Measurements from ENCODE around the gene EDN2. TPM values are rescaled to one million over a fixed set of nuclear protein-coding genes. Genes with fewer than 3 reads are reported as not detected.

The EDN2 gene
- total and polyA plus RNA-seq, 7 donors = 0.57 to 4.8 (median 1.5) TPM; not detected in 3

DNA sequence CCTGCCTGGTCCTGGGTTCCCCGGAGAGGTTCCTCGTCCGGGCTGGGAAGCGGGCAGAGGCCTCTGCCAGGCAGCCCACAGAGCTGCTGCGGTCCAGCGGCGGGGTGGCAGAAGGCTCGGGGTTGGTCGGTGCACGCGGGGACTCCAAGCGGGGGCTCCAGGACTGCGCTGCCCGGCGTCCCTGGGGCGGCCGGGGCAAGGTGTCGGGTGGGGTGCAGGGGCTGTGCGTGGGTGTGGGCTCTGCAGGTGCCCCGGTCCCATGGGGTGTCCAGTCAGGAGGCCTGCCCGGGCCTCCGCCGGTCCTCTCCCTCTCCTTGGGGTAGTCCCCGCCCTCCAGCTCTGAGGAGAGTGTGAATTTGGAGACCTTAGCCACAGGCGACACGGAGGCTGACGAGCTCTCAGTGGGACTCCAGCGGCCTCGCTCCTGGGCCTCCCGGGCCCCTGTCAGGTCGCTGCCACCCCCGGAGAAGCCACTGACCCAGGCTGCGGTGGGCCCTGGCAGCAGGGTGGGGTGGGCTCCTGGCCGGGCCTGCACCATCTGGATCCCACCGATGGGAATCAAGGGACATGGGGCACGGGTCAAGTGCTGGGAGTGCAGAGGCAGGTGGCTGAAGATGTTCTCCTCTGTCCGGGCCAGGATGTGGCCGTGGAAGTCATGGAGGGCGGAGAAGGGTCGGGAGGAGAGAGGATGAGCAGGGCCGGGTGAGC, 26.2 kb upstream of the EDN2 start:
- Histone ChIP-seq H3K4me3 (no peak overlapping the region), H3K9me3 (no peaks in the 10 kb centered on the region), H3K27me3 (no peaks in the 10 kb centered on the region), H3K4me1 (peaks cover 0 to 5% (median 4%) of the 10 kb centered on the region in 4 donors), H3K27ac (no peak overlapping the region), H3K36me3 (no peaks in the 10 kb centered on the region)
- intact Hi-C loops (cut with DNase I) = no loop called here
- no peak for TF ChIP-seq POLR2AphosphoS5 (IDR thresholded peaks at IDR 0.05)
- no peak for TF ChIP-seq EP300 (IDR thresholded peaks at IDR 0.05)
- TF ChIP-seq POLR2A (IDR thresholded peaks at IDR 0.05) = no peak
- TF ChIP-seq, protein P1, sequence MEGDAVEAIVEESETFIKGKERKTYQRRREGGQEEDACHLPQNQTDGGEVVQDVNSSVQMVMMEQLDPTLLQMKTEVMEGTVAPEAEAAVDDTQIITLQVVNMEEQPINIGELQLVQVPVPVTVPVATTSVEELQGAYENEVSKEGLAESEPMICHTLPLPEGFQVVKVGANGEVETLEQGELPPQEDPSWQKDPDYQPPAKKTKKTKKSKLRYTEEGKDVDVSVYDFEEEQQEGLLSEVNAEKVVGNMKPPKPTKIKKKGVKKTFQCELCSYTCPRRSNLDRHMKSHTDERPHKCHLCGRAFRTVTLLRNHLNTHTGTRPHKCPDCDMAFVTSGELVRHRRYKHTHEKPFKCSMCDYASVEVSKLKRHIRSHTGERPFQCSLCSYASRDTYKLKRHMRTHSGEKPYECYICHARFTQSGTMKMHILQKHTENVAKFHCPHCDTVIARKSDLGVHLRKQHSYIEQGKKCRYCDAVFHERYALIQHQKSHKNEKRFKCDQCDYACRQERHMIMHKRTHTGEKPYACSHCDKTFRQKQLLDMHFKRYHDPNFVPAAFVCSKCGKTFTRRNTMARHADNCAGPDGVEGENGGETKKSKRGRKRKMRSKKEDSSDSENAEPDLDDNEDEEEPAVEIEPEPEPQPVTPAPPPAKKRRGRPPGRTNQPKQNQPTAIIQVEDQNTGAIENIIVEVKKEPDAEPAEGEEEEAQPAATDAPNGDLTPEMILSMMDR (IDR thresholded peaks at IDR 0.05) = no peak
- WGBS, 2 donors = 95 to 96% methylated on average over 41 of the region's 41 CpGs
- no peak for DNase-seq

DNA sequence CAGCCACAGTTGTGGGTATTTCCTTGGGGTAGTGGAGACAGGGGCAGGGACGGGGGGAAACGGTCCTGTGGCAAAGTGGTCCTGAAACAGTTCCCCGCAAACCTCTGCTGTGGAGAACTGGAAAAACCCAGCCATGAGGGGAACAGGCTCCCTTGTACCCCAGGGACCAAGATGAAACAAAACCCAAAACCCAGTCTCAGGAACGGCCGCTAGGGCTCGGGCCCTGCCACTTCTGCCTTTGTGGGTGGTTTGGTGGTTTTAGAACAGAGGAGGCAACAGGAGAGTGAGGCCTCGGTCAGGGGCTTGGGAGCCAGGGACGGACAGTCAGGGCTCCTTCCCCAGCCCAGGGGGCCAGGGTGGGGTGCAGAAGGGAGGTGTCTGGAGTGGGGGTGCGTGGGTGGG, 24.8 kb upstream of the EDN2 start:
- Histone ChIP-seq H3K4me3 (no peak overlapping the region), H3K27me3 (no peaks in the 10 kb centered on the region), H3K9me3 (no peaks in the 10 kb centered on the region), H3K36me3 (no peaks in the 10 kb centered on the region), H3K27ac (no peak overlapping the region), H3K4me1 (no peaks in the 10 kb centered on the region)
- WGBS, 2 donors = 67 to 81% methylated on average over 9 of the region's 9 CpGs
- TF ChIP-seq EP300 (IDR thresholded peaks at IDR 0.05) = no peak
- TF ChIP-seq POLR2A (IDR thresholded peaks at IDR 0.05) = no peak
- TF ChIP-seq POLR2AphosphoS5 (IDR thresholded peaks at IDR 0.05) = no peak
- TF ChIP-seq, protein P1 (IDR thresholded peaks at IDR 0.05) = no peak
- no peak for DNase-seq
- intact Hi-C loops (cut with DNase I) = no loop called here

DNA sequence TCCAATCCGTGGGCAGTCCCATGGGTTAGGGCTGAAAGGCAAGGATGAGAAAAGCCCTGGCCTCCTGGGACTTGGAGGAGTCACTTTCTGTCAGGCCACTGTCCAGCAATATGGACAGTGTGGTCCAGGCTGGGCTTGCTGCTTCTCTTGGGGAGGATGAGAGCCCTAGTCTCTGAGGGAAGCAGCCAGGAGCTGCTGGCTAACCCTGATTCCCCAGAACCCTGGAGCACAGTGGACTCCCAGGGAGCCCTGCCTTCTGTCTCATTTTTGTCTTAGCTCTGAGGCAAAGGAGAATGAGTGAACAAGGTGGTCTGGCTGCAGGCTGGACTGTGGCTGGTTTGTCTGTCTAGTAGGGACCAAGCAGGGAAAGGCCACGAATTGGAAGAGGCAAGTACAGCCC, 23.8 kb upstream of the EDN2 start:
- Histone ChIP-seq H3K36me3 (no peaks in the 10 kb centered on the region), H3K27me3 (no peaks in the 10 kb centered on the region), H3K27ac (no peak overlapping the region), H3K4me3 (no peak overlapping the region), H3K9me3 (no peaks in the 10 kb centered on the region), H3K4me1 (no peaks in the 10 kb centered on the region)
- no peak for TF ChIP-seq POLR2A (IDR thresholded peaks at IDR 0.05)
- TF ChIP-seq, protein P1 (IDR thresholded peaks at IDR 0.05) = no peak
- TF ChIP-seq POLR2AphosphoS5 (IDR thresholded peaks at IDR 0.05) = no peak
- TF ChIP-seq EP300 (IDR thresholded peaks at IDR 0.05) = no peak
- intact Hi-C loops (cut with DNase I) = no loop called here
- no peak for DNase-seq
- 80 to 92% methylated on average over 2 of the region's 2 CpGs for WGBS, 2 donors

DNA sequence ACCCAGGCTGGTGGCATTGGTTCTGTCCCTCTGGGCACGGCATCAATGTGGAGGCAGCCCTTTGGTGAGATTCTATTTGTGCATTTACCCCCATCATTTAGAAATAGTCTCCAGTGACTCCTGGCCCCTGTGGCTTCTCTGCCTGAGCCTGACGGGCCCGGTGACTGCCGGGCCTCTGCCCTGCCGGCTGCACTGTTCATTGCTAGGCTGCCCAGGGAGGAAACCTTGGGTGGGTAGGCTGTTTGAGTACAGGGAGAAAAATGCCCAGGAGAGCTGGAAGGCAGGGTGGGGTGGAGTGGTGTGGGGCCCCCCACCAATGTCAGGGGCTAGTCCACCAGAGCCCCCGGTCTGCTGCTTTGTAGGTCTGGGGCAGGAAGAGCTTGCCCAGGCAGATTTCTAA, 23.4 kb upstream of the EDN2 start:
- Histone ChIP-seq H3K4me1 (no peaks in the 10 kb centered on the region), H3K27ac (no peak overlapping the region), H3K36me3 (no peaks in the 10 kb centered on the region), H3K4me3 (no peak overlapping the region), H3K27me3 (no peaks in the 10 kb centered on the region), H3K9me3 (no peaks in the 10 kb centered on the region)
- TF ChIP-seq, protein P1 (IDR thresholded peaks at IDR 0.05) = no peak
- no peak for TF ChIP-seq POLR2AphosphoS5 (IDR thresholded peaks at IDR 0.05)
- TF ChIP-seq EP300 (IDR thresholded peaks at IDR 0.05) = no peak
- TF ChIP-seq POLR2A (IDR thresholded peaks at IDR 0.05) = no peak
- intact Hi-C loops (cut with DNase I) = no loop called here
- 90 to 96% methylated on average over 6 of the region's 6 CpGs for WGBS, 2 donors
- no peak for DNase-seq
